Right lobe of liver (tissue), 4 donors: Measurements from ENCODE around the gene KRT39.

Experiments used
- POLR2A ChIP-seq: fragments of 450-650 bp; IDR thresholded peaks from one replicate; pipeline ENCODE4 v1.6.1; 2017; ENCODE audit warnings: antibody characterized with exemption, mild to moderate bottlenecking
- TF ChIP-seq, protein P1 (sequence below), 4 donors: fragments of 200-600 bp in 3 of 4; fragments of 450-650 bp in 1 of 4; IDR thresholded peaks; one replicate each; pipeline versions ENCODE4 v1.5.1 to v1.8.0; 2016 to 2022; ENCODE audit warnings: antibody characterized with exemption in 4 of 4, mild to moderate bottlenecking in 2 of 4
- donor health status: DM: no; HTN: no; CAD: no.
- donor health status: DM: no; HTN: no; CAD: no.
- donor health status: DM: no; HTN: yes; CAD: no.

DNA sequence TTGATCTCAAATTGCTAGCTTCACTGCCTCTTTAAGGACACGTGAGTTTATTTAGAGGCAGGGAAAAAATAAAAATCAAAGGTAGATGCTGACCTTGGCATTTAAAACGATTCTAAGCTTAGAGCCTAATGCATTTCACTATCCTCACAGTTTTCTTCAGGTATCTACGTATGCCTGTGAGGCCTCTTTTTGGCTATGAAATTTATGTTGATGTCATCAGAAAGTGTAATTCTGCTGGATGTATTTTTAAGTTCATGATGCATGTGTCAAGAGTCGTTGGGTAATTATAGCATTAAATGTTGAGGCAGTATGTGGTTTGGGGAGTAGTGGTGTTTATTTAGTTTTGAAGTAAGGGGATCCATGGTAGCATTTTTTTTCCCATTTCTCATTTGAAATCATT lies 37.2 kb upstream of the KRT39 start:
- TF ChIP-seq POLR2A = no peak
- TF ChIP-seq, protein P1, sequence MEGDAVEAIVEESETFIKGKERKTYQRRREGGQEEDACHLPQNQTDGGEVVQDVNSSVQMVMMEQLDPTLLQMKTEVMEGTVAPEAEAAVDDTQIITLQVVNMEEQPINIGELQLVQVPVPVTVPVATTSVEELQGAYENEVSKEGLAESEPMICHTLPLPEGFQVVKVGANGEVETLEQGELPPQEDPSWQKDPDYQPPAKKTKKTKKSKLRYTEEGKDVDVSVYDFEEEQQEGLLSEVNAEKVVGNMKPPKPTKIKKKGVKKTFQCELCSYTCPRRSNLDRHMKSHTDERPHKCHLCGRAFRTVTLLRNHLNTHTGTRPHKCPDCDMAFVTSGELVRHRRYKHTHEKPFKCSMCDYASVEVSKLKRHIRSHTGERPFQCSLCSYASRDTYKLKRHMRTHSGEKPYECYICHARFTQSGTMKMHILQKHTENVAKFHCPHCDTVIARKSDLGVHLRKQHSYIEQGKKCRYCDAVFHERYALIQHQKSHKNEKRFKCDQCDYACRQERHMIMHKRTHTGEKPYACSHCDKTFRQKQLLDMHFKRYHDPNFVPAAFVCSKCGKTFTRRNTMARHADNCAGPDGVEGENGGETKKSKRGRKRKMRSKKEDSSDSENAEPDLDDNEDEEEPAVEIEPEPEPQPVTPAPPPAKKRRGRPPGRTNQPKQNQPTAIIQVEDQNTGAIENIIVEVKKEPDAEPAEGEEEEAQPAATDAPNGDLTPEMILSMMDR (IDR thresholded peaks at IDR 0.05) = no peak
